Measurements from ENCODE around the gene ERGIC1. TPM values are rescaled to one million over a fixed set of nuclear protein-coding genes. Genes with fewer than 3 reads are reported as not detected.

ERGIC1 gene
- total RNA-seq, 6 experiments from 2014 or later: 240 to 276 (median 258) TPM

- H3K27ac Mint-ChIP-seq: peak overlapping the region; percentile 46; the same call in 1 of the 2 replicates
- no peaks in the 10 kb centered on the region for H3K9me3 Mint-ChIP-seq
- H3K4me3 Mint-ChIP-seq: no peak overlapping the region
- DNase-seq: no peak
- no peaks in the 10 kb centered on the region for H3K36me3 Mint-ChIP-seq (ENCODE audit: low read depth)
- no peaks in the 10 kb centered on the region for H3K27me3 Mint-ChIP-seq (ENCODE audit: insufficient read depth)
- H3K4me1 Mint-ChIP-seq (ENCODE audit: low read depth): peaks cover 41% of the 10 kb centered on the region
- TF ChIP-seq CTCF (IDR thresholded peaks at IDR 0.05): no peak
Measured at GRCh38 chr5:172789687-172790495, 44.2 kb upstream of the ERGIC1 start.

GRCh38 chr5:172790496-172790889 is 43.6 kb upstream of the ERGIC1 start:
- peaks cover 47% of the 10 kb centered on the region for H3K4me1 Mint-ChIP-seq (ENCODE audit: low read depth)
- no peaks in the 10 kb centered on the region for H3K9me3 Mint-ChIP-seq
- no peaks in the 10 kb centered on the region for H3K27me3 Mint-ChIP-seq (ENCODE audit: insufficient read depth)
- H3K4me3 Mint-ChIP-seq: no peak overlapping the region
- TF ChIP-seq CTCF (IDR thresholded peaks at IDR 0.05): no peak
- H3K36me3 Mint-ChIP-seq (ENCODE audit: low read depth): no peaks in the 10 kb centered on the region
- no peak overlapping the region for H3K27ac Mint-ChIP-seq
- no peak for DNase-seq

GRCh38 chr5:172791286-172791685 is 42.8 kb upstream of the ERGIC1 start:
- H3K27me3 Mint-ChIP-seq (ENCODE audit: insufficient read depth): no peaks in the 10 kb centered on the region
- H3K27ac Mint-ChIP-seq: no peak overlapping the region
- peaks cover 54% of the 10 kb centered on the region for H3K4me1 Mint-ChIP-seq (ENCODE audit: low read depth)
- H3K36me3 Mint-ChIP-seq (ENCODE audit: low read depth): no peaks in the 10 kb centered on the region
- H3K9me3 Mint-ChIP-seq: no peaks in the 10 kb centered on the region
- no peak for DNase-seq
- H3K4me3 Mint-ChIP-seq: no peak overlapping the region
- no peak for TF ChIP-seq CTCF (IDR thresholded peaks at IDR 0.05)

GRCh38 chr5:172791726-172792445 is 42.2 kb upstream of the ERGIC1 start:
- H3K27ac Mint-ChIP-seq: no peak overlapping the region
- no peaks in the 10 kb centered on the region for H3K36me3 Mint-ChIP-seq (ENCODE audit: low read depth)
- peaks cover 60% of the 10 kb centered on the region for H3K4me1 Mint-ChIP-seq (ENCODE audit: low read depth)
- TF ChIP-seq CTCF (IDR thresholded peaks at IDR 0.05): no peak
- H3K9me3 Mint-ChIP-seq: no peaks in the 10 kb centered on the region
- no peaks in the 10 kb centered on the region for H3K27me3 Mint-ChIP-seq (ENCODE audit: insufficient read depth)
- DNase-seq: no peak
- H3K4me3 Mint-ChIP-seq: no peak overlapping the region

- H3K4me3 Mint-ChIP-seq: no peak overlapping the region
- H3K27me3 Mint-ChIP-seq (ENCODE audit: insufficient read depth): no peaks in the 10 kb centered on the region; the same call in 1 of the 2 replicates
- H3K36me3 Mint-ChIP-seq (ENCODE audit: low read depth): no peaks in the 10 kb centered on the region
- DNase-seq: no peak
- no peaks in the 10 kb centered on the region for H3K9me3 Mint-ChIP-seq
- H3K4me1 Mint-ChIP-seq (ENCODE audit: low read depth): peaks cover 69% of the 10 kb centered on the region
- no peak for TF ChIP-seq CTCF (IDR thresholded peaks at IDR 0.05)
- peak overlapping the region; percentile 89 for H3K27ac Mint-ChIP-seq
Measured at GRCh38 chr5:172792701-172793570, 41.1 kb upstream of the ERGIC1 start.
